Fibroblast of villous mesenchyme (primary cell): Measurements from ENCODE around the gene HEATR5A. TPM values are rescaled to one million over a fixed set of nuclear protein-coding genes. Genes with fewer than 3 reads are reported as not detected.
A peak's percentile ranks its signal among the peaks of the same experiment; 100 is the strongest.

Experiments
- DNase-seq: peaks from one replicate; pipeline ENCODE4 v3.0.0-alpha.2; 2010; ENCODE audit warnings: low read depth
- H3K4me3 ChIP-seq: 2 replicates; pipeline ENCODE4 v1.5.1; 2011; ENCODE audit warnings: low read depth, mild to moderate bottlenecking, low read length
- CTCF ChIP-seq: IDR thresholded peaks from 2 replicates; pipeline ENCODE4 v1.5.1; 2012; ENCODE audit warnings: low read depth, mild to moderate bottlenecking, low read length; ENCODE audit not compliant: insufficient read depth
- total RNA-seq: library from RNA; depleted of rRNA; stranded (reverse); fragments of >200 nt; gene quantifications from 2 replicates; pipeline ENCODE4 v1.2.3, GENCODE V29; 2012

The HEATR5A gene
- total RNA-seq, 1 donor = 87.7 TPM

GRCh38 chr14:31287294-31287972 is 132.9 kb downstream of the HEATR5A start:
- TF ChIP-seq CTCF = no peak
- no peak for DNase-seq
- H3K4me3 ChIP-seq = no peak overlapping the region

DNA sequence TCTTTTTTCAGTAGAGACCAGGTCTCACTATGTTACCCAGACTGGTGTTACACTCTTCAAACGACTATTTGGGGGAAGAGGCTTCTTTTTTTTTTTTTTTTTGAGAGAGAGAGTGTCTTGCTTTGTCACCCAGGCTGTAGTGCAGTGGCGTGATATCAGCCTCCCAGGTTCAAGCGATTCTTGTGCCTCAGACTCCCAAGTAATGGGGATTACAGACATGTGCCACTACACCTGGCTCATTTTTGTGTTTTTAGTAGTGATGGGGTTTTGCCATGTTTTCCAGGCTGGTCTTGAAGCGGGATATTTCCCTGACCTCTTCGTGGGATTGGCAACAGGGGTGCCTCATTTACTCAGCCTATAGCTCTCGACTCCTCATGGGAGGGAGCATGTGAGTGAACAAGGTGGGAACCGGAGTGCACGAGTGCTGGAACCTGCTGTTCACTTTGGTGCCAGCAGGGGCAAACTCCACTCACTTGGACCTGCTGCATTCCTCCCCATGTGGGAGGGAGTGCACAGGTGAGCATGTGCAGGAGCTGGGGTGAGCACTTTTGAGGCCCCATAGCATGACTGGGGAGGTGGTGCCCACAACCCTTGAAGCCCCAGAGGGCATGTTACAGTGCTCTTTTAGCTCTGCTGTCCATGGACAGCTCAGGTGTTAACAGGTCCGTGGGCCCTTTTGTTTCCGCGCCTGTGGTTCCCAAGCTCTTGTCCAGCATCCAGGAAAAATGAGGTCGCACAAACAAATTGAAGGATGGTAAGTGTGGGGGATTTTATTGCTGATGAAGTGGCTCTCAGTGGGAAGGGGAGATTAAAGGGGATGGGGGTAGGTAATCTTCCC is 133.7 kb downstream of the HEATR5A start:
- DNase-seq = no peak
- TF ChIP-seq CTCF = peak; percentile 45
- no peak overlapping the region for H3K4me3 ChIP-seq

GRCh38 chr14:31283578-31284252 is 136.6 kb downstream of the HEATR5A start:
- no peak overlapping the region for H3K4me3 ChIP-seq
- DNase-seq = no peak
- no peak for TF ChIP-seq CTCF

DNA sequence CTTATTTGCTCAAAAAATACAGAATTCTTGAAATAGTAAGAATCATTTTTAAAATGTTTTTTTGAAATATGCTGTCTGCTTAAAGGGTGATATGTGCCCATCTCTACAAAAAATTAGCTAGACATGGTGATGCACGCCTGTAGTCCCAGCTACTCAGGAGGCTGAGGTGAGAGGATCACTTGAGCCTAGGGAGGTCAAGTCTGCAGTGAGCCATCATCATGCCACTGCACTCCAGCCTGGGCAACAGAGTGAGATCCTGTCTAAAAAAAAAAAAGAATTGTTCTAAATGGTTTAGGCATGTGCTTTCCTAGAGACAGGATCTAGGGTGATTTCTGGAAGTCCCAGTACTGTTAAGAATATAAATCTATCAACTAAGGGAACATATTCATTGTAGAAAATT is 137.2 kb downstream of the HEATR5A start:
- H3K4me3 ChIP-seq = no peak overlapping the region
- DNase-seq = no peak
- no peak for TF ChIP-seq CTCF

DNA sequence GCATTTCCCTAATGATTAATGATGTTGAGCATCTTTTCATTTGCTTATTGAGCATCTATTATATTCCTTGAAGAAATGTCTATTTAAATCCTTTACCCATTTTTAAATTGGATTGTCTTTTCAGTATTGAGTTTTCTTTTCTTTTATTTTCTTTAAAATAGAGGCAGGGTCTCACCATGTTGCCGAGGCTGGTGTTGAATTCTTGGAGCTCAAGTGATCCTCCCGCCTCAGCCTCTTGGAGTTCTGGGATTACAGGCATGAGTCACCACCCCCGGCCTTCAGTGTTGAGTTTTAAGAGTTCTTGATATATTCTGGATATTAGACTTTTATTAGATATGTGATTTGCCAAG is 139.5 kb downstream of the HEATR5A start:
- no peak for DNase-seq
- no peak overlapping the region for H3K4me3 ChIP-seq
- no peak for TF ChIP-seq CTCF

- no peak for DNase-seq
- no peak for TF ChIP-seq CTCF
- H3K4me3 ChIP-seq = no peak overlapping the region
These were observed 140.0 kb downstream of the HEATR5A start for GRCh38 chr14:31280132-31280870.
